CD14-positive monocyte (primary cell): ENCODE measurements around the gene CROCC2. TPM values are rescaled to one million over a fixed set of nuclear protein-coding genes. Genes with fewer than 3 reads are reported as not detected.

Experiments
- DNase-seq, 3 donors: peaks; one replicate each; pipeline ENCODE4 v3.0.0-alpha.2; 2011 to 2022
- H2AFZ ChIP-seq: 2 replicates; pipeline ENCODE4 v1.6.0; 2012; ENCODE audit warnings: mild to moderate bottlenecking, low read depth, low read length, inconsistent platforms; ENCODE audit not compliant: insufficient read depth, poor library complexity, severe bottlenecking
- H3K27ac ChIP-seq, 2 donors: 1 replicate in 1 of 2; 2 replicates in 1 of 2; pipeline ENCODE4 v1.5.1; 2012 to 2013; ENCODE audit warnings: low read length in 2 of 2, control low read depth in 1 of 2, inconsistent platforms in 1 of 2, low read depth in 1 of 2, mild to moderate bottlenecking in 1 of 2
- H3K27me3 ChIP-seq, 2 donors: one replicate each; pipeline versions ENCODE4 v1.6.0 to v1.6.1; 2011 to 2013; ENCODE audit warnings: low read length in 2 of 2; ENCODE audit not compliant: control insufficient read depth in 2 of 2, insufficient read depth in 2 of 2
- H3K36me3 ChIP-seq, 2 donors: replicated peaks in 1 of 2; 1 replicate in 1 of 2; 2 replicates in 1 of 2; pipeline versions ENCODE4 v1.5.1 to v1.6.1; 2012 to 2013; ENCODE audit warnings: low read length in 2 of 2, control low read depth in 1 of 2, inconsistent platforms in 1 of 2, mild to moderate bottlenecking in 1 of 2; ENCODE audit not compliant: insufficient read depth in 2 of 2, control insufficient read depth in 1 of 2
- H3K4me1 ChIP-seq, 2 donors: 1 replicate in 1 of 2; 2 replicates in 1 of 2; pipeline versions ENCODE4 v1.5.1 to v1.6.1; 2012 to 2013; ENCODE audit warnings: low read length in 2 of 2, control low read depth in 1 of 2, inconsistent platforms in 1 of 2, mild to moderate bottlenecking in 1 of 2, moderate library complexity in 1 of 2; ENCODE audit not compliant: insufficient read depth in 2 of 2, control insufficient read depth in 1 of 2
- H3K4me2 ChIP-seq: replicated peaks from 2 replicates; pipeline ENCODE3; 2012; ENCODE audit warnings: low read length, moderate library complexity, mild to moderate bottlenecking; ENCODE audit not compliant: poor library complexity, severe bottlenecking; ENCODE audit errors: extremely low read depth
- H3K4me3 ChIP-seq, 3 experiments: fragments of 200-600 bp in 1 of 3; sonication (generic) in 1 of 3; replicated peaks in 1 of 3; 1 replicate in 2 of 3; 2 replicates in 1 of 3; pipeline ENCODE4 v1.5.1; 2011 to 2013; ENCODE audit warnings: low read length in 3 of 3, mild to moderate bottlenecking in 3 of 3, control low read depth in 2 of 3, low read depth in 2 of 3, inconsistent platforms in 1 of 3, moderate library complexity in 1 of 3
- H3K79me2 ChIP-seq: 2 replicates; pipeline ENCODE4 v1.6.0; 2012; ENCODE audit warnings: mild to moderate bottlenecking, control low read depth, inconsistent platforms, low read length, moderate library complexity; ENCODE audit not compliant: insufficient read depth
- H3K9ac ChIP-seq: 2 replicates; pipeline ENCODE4 v1.6.0; 2017; ENCODE audit warnings: low read length, mild to moderate bottlenecking; ENCODE audit not compliant: insufficient read depth, poor library complexity, severe bottlenecking
- H3K9me3 ChIP-seq, 2 donors: replicated peaks in 1 of 2; 1 replicate in 1 of 2; 2 replicates in 1 of 2; pipeline versions ENCODE4 v1.5.1 to v1.6.1; 2012 to 2013; ENCODE audit warnings: low read length in 2 of 2, control low read depth in 1 of 2; ENCODE audit not compliant: control insufficient read depth in 1 of 2, insufficient read depth in 1 of 2
- H4K20me1 ChIP-seq: 2 replicates; pipeline ENCODE4 v1.6.0; 2012; ENCODE audit warnings: mild to moderate bottlenecking, low read length, control low read depth, moderate library complexity; ENCODE audit not compliant: insufficient read depth
- H3K27ac Mint-ChIP-seq, 7 donors: one replicate each; pipeline ENCODE4 v1.8.0; 2020; ENCODE audit warnings: mild to moderate bottlenecking in 7 of 7, mixed read lengths in 7 of 7, moderate library complexity in 6 of 7, inconsistent platforms in 2 of 7
- H3K27me3 Mint-ChIP-seq, 3 donors: one replicate each; pipeline ENCODE4 v1.8.0; 2021 to 2022; ENCODE audit warnings: low read depth in 3 of 3, mild to moderate bottlenecking in 3 of 3, mixed read lengths in 3 of 3, moderate library complexity in 3 of 3, inconsistent platforms in 1 of 3
- H3K36me3 Mint-ChIP-seq, 2 donors: one replicate each; pipeline ENCODE4 v1.8.0; 2020; ENCODE audit warnings: mixed read lengths in 2 of 2, inconsistent platforms in 1 of 2, mild to moderate bottlenecking in 1 of 2
- H3K4me1 Mint-ChIP-seq: one replicate; pipeline ENCODE4 v1.8.0; 2020; ENCODE audit warnings: mild to moderate bottlenecking, mixed read lengths
- H3K4me3 Mint-ChIP-seq, 2 donors: one replicate each; pipeline ENCODE4 v1.8.0; 2020; ENCODE audit warnings: mild to moderate bottlenecking in 2 of 2, mixed read lengths in 2 of 2, moderate library complexity in 1 of 2
- H3K9me3 Mint-ChIP-seq, 7 donors: one replicate each; pipeline ENCODE4 v1.8.0; 2020 to 2022; ENCODE audit warnings: mixed read lengths in 7 of 7, mild to moderate bottlenecking in 6 of 7, moderate library complexity in 6 of 7, inconsistent platforms in 2 of 7
- WGBS: methylation state at CpG from one replicate; pipeline ENCODE4 v1.1.5; 2013; ENCODE audit warnings: missing lambda C conversion rate; ENCODE audit not compliant: insufficient coverage; 5-methylcytosine and 5-hydroxymethylcytosine counted together
- intact Hi-C, 2 donors: fragments of 100-400 bp; cut with micrococcal nuclease; formaldehyde crosslinking; loops; one replicate each; pipeline versions ENCODE4 v1.15.0 to v1.15.1; 2023
- polyA plus RNA-seq, 3 donors: library from polyadenylated mRNA; depleted of rRNA in 1 of 3; unstranded in 2 of 3; stranded (reverse) in 1 of 3; fragments of 300-500 nt in 2 of 3; fragments of >200 nt in 1 of 3; fragmentation: Illumina TruSeq in 2 of 3; gene quantifications; 1 replicate in 2 of 3; 2 replicates in 1 of 3; pipeline ENCODE4 v1.2.3, GENCODE V29; 2012 to 2021
- TF ChIP-seq, protein P1 (sequence below): fragments of 200-600 bp; IDR thresholded peaks from one replicate; pipeline ENCODE4 v1.8.0; 2022; ENCODE audit warnings: antibody characterized with exemption, mild to moderate bottlenecking

CROCC2 gene
- polyA plus RNA-seq, 3 donors, result 0.15 TPM; not detected in 2

DNA sequence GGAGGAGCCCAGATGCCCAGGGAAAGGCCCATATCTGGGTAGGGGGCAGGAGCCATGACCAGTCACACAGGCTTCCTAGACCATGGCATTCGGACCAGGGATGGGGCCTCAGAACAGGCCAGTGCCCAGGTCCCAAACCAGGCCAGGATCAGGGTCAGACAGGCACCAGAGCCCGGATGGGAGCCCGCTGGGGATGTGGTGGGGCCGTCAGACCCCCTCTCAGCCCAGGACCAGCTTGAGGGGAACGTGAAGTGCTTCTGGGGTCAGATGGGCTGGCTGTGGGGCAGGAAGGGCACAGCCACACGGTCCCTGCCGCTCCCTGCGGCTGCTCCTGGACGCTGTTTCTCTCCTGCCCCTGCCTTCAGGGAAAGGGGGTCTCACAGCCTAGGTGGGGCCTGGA lies 131.4 kb downstream of the CROCC2 start:
- no peak overlapping the region for H3K4me3 ChIP-seq

DNA sequence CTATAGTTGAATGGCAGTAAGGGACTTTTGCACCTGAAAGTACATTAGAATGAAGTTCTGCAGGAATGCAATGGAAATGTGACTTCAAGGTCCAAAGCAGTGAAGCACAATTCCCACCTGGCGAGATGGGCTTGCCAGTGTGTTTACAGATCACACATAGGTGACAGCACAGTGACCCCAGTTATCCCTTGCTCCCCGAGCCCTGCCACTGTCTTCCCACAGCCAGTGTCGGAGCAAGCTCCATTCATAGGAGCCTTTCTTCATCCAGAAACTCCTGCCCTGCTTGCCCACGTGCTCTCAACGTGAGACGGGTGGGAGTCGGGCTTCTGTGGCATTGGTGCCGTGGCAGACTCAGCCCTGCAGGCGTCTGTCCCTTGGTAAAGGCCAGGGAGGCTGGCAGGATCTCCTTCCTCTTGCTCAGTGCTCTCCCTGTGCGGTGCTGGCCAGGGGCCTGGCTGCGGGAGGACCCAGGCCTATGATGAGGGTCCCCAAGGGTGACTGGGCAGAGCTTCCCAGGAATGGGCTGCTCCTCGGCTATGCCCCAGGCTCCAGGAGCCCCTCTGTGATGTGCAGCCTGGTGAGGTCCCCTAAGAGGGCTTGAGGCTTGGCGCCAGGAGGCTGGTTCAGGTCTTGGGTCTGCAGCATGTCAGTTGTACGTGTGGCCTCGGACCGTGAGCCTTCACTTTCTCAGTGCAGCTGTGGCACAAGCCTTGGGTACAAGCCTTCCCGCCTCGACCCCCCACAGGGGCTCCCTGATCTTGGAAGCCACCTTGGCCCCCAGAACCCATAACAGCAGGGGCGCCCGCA lies 132.4 kb downstream of the CROCC2 start:
- H3K9ac ChIP-seq, result no peak overlapping the region
- no peaks in the 10 kb centered on the region for H3K9me3 ChIP-seq
- no peaks in the 10 kb centered on the region for H3K79me2 ChIP-seq
- Mint-ChIP-seq H3K4me3 (no peak overlapping the region), H3K4me1 (peaks cover 8% of the 10 kb centered on the region), H3K9me3 (no peaks in the 10 kb centered on the region), H3K27me3 (peaks cover 4 to 18% (median 13%) of the 10 kb centered on the region in 3 donors), H3K27ac (peak overlapping the region in 1 of 7 donors; percentile 38), H3K36me3 (no peaks in the 10 kb centered on the region)
- no peak overlapping the region for H3K4me3 ChIP-seq
- H4K20me1 ChIP-seq, result no peaks in the 10 kb centered on the region
- no peaks in the 10 kb centered on the region for H3K36me3 ChIP-seq
- no peak overlapping the region for H3K27ac ChIP-seq
- peaks cover 0 to 16% of the 10 kb centered on the region in 2 donors for H3K27me3 ChIP-seq
- TF ChIP-seq, protein P1, sequence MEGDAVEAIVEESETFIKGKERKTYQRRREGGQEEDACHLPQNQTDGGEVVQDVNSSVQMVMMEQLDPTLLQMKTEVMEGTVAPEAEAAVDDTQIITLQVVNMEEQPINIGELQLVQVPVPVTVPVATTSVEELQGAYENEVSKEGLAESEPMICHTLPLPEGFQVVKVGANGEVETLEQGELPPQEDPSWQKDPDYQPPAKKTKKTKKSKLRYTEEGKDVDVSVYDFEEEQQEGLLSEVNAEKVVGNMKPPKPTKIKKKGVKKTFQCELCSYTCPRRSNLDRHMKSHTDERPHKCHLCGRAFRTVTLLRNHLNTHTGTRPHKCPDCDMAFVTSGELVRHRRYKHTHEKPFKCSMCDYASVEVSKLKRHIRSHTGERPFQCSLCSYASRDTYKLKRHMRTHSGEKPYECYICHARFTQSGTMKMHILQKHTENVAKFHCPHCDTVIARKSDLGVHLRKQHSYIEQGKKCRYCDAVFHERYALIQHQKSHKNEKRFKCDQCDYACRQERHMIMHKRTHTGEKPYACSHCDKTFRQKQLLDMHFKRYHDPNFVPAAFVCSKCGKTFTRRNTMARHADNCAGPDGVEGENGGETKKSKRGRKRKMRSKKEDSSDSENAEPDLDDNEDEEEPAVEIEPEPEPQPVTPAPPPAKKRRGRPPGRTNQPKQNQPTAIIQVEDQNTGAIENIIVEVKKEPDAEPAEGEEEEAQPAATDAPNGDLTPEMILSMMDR, result no peak
- H3K4me1 ChIP-seq, result peaks cover 0 to 4% of the 10 kb centered on the region in 2 donors
- 92% methylated on average over 18 of the region's 20 CpGs for WGBS
- intact Hi-C loops, result no loop called here
- H3K4me2 ChIP-seq, result no peak overlapping the region
- H2AFZ ChIP-seq, result no peak overlapping the region
- DNase-seq, result peak in 1 of 3 donors; percentile 3

More for the DNA sequence above, 131.4 kb downstream of the CROCC2 start:
- no peak overlapping the region for H3K27ac ChIP-seq
- peaks cover 0 to 4% of the 10 kb centered on the region in 2 donors for H3K4me1 ChIP-seq
- Mint-ChIP-seq H3K27me3 (peaks cover 4 to 18% (median 13%) of the 10 kb centered on the region in 3 donors), H3K36me3 (no peaks in the 10 kb centered on the region), H3K9me3 (no peaks in the 10 kb centered on the region), H3K27ac (no peak overlapping the region), H3K4me1 (peaks cover 8% of the 10 kb centered on the region), H3K4me3 (no peak overlapping the region)
- H3K79me2 ChIP-seq, result no peaks in the 10 kb centered on the region
- 94% methylated on average over 9 of the region's 9 CpGs for WGBS
- no peak for DNase-seq
- no peak overlapping the region for H3K9ac ChIP-seq
- no peak overlapping the region for H2AFZ ChIP-seq
- peaks cover 0 to 16% of the 10 kb centered on the region in 2 donors for H3K27me3 ChIP-seq
- no peaks in the 10 kb centered on the region for H3K9me3 ChIP-seq
- intact Hi-C loops, result no loop called here
- H3K36me3 ChIP-seq, result no peaks in the 10 kb centered on the region
- no peaks in the 10 kb centered on the region for H4K20me1 ChIP-seq
- no peak overlapping the region for H3K4me2 ChIP-seq
- TF ChIP-seq, protein P1, result no peak
